Loucy (cell line): Measurements from ENCODE around the gene HS6ST1.

ENCODE experiments used
- H2AFZ ChIP-seq: fragments of 200-600 bp; sonication (generic); 2 replicates; pipeline ENCODE4 v1.6.0; 2016; ENCODE audit warnings: antibody characterized with exemption, mild to moderate bottlenecking, low read length, moderate library complexity
- H3F3A ChIP-seq: fragments of 200-600 bp; 2 replicates; pipeline ENCODE4 v1.6.0; 2016; ENCODE audit warnings: antibody characterized with exemption, low read depth, mild to moderate bottlenecking
- H3K27me3 ChIP-seq: fragments of 200-600 bp; sonication (generic); 2 replicates; pipeline ENCODE4 v1.6.1; 2014; ENCODE audit warnings: low read length, mild to moderate bottlenecking; ENCODE audit not compliant: insufficient read depth, poor library complexity, severe bottlenecking
- H3K36me3 ChIP-seq: fragments of 200-600 bp; sonication (generic); 2 replicates; pipeline ENCODE4 v1.6.1; 2016; ENCODE audit warnings: low read length; ENCODE audit not compliant: insufficient read depth
- H3K4me1 ChIP-seq: fragments of 200-600 bp; sonication (generic); 2 replicates; pipeline ENCODE4 v1.5.1; 2014; ENCODE audit warnings: low read length, mild to moderate bottlenecking; ENCODE audit not compliant: insufficient read depth, poor library complexity, severe bottlenecking
- H3K4me2 ChIP-seq: fragments of 200-600 bp; sonication (generic); 2 replicates; pipeline ENCODE4 v1.6.0; 2014; ENCODE audit warnings: antibody characterized with exemption, low read length, low read depth, mild to moderate bottlenecking; ENCODE audit not compliant: poor library complexity, severe bottlenecking
- H3K4me3 ChIP-seq: fragments of 200-600 bp; sonication (generic); 2 replicates; pipeline ENCODE4 v1.5.1; 2014; ENCODE audit warnings: low read length, mild to moderate bottlenecking, mixed read lengths; ENCODE audit not compliant: poor library complexity, severe bottlenecking
- H3K79me2 ChIP-seq: fragments of 200-600 bp; sonication (generic); 2 replicates; pipeline ENCODE4 v1.6.1; 2014; ENCODE audit warnings: low read length; ENCODE audit not compliant: insufficient read depth
- H3K9ac ChIP-seq: fragments of 200-600 bp; sonication (generic); 2 replicates; pipeline ENCODE4 v1.6.0; 2014; ENCODE audit warnings: mild to moderate bottlenecking, low read depth, low read length, moderate library complexity; ENCODE audit not compliant: poor library complexity, severe bottlenecking
- H3K9me2 ChIP-seq: fragments of 200-600 bp; sonication (generic); replicated peaks from 2 replicates; pipeline ENCODE4 v1.6.1; 2016; ENCODE audit warnings: low read depth, low read length, mixed read lengths
- H3K9me3 ChIP-seq: fragments of 200-600 bp; sonication (generic); 2 replicates; pipeline ENCODE4 v1.6.1; 2014; ENCODE audit warnings: mild to moderate bottlenecking, antibody characterized with exemption, low read length, low read depth; ENCODE audit not compliant: insufficient read depth
- H4K20me1 ChIP-seq: fragments of 200-600 bp; sonication (generic); 2 replicates; pipeline ENCODE4 v1.6.0; 2014; ENCODE audit warnings: antibody characterized with exemption, low read length, mild to moderate bottlenecking; ENCODE audit not compliant: insufficient read depth, poor library complexity, severe bottlenecking
- CTCF ChIP-seq: fragments of 200-600 bp; sonication (generic); conservative IDR thresholded peaks from 2 replicates; pipeline ENCODE4 v1.5.1; 2014; ENCODE audit warnings: mild to moderate bottlenecking, antibody characterized with exemption, low read length
- EZH2phosphoT487 ChIP-seq: fragments of 200-600 bp; IDR thresholded peaks from 2 replicates; pipeline ENCODE4 v1.6.1; 2018; ENCODE audit warnings: antibody characterized with exemption, mild to moderate bottlenecking, moderate library complexity, borderline replicate concordance

HS6ST1 gene

GRCh38 chr2:128306931-128307460 is 11.7 kb downstream of the HS6ST1 start:
- no peak overlapping the region for H3K9ac ChIP-seq
- H3K79me2 ChIP-seq: peaks cover 100% of the 10 kb centered on the region
- peaks cover 100% of the 10 kb centered on the region for H4K20me1 ChIP-seq
- H3K27me3 ChIP-seq: no peaks in the 10 kb centered on the region
- H3K4me1 ChIP-seq: peaks cover 84% of the 10 kb centered on the region
- peak overlapping the region; percentile 98 for H3K4me2 ChIP-seq
- peaks cover 100% of the 10 kb centered on the region for H3K36me3 ChIP-seq
- no peaks in the 10 kb centered on the region for H3F3A ChIP-seq
- no peaks in the 10 kb centered on the region for H3K9me3 ChIP-seq
- H3K4me3 ChIP-seq: peak overlapping the region; percentile 90
- no peaks in the 10 kb centered on the region for H3K9me2 ChIP-seq
- H2AFZ ChIP-seq: no peak overlapping the region
- TF ChIP-seq CTCF (no peak), EZH2phosphoT487 (no peak)

GRCh38 chr2:128306081-128306930 is 12.4 kb downstream of the HS6ST1 start:
- H3K9ac ChIP-seq: no peak overlapping the region

GRCh38 chr2:128305555-128306080 is 13.1 kb downstream of the HS6ST1 start:
- peaks cover 100% of the 10 kb centered on the region for H4K20me1 ChIP-seq
- peak overlapping the region; percentile 90 for H3K4me3 ChIP-seq

More at GRCh38 chr2:128306081-128306930, 12.4 kb downstream of the HS6ST1 start:
- Histone ChIP-seq H3K4me2 (peak overlapping the region; percentile 98), H4K20me1 (peaks cover 100% of the 10 kb centered on the region), H3K27me3 (no peaks in the 10 kb centered on the region), H3K9me2 (no peaks in the 10 kb centered on the region), H3K4me1 (peaks cover 77% of the 10 kb centered on the region), H3K79me2 (peaks cover 100% of the 10 kb centered on the region), H3K36me3 (peaks cover 100% of the 10 kb centered on the region), H2AFZ (no peak overlapping the region), H3K4me3 (peak overlapping the region; percentile 90), H3F3A (no peaks in the 10 kb centered on the region), H3K9me3 (no peaks in the 10 kb centered on the region)
- TF ChIP-seq EZH2phosphoT487 (no peak), CTCF (no peak)

More at GRCh38 chr2:128305555-128306080, 13.1 kb downstream of the HS6ST1 start:
- no peak for TF ChIP-seq EZH2phosphoT487
- no peak for TF ChIP-seq CTCF
- H3K9ac ChIP-seq: no peak overlapping the region
- H3K79me2 ChIP-seq: peaks cover 100% of the 10 kb centered on the region
- no peak overlapping the region for H2AFZ ChIP-seq
- H3K9me2 ChIP-seq: no peaks in the 10 kb centered on the region
- peak overlapping the region; percentile 98 for H3K4me2 ChIP-seq
- H3K36me3 ChIP-seq: peaks cover 100% of the 10 kb centered on the region
- H3K27me3 ChIP-seq: no peaks in the 10 kb centered on the region
- no peaks in the 10 kb centered on the region for H3F3A ChIP-seq
- H3K4me1 ChIP-seq: peaks cover 71% of the 10 kb centered on the region
- no peaks in the 10 kb centered on the region for H3K9me3 ChIP-seq
